H1 (cell line): Measurements from ENCODE around the gene TDRD3. TPM values are rescaled to one million over a fixed set of nuclear protein-coding genes. Genes with fewer than 3 reads are reported as not detected.

ENCODE experiments used
- CTCF ChIA-PET: fragments of 300-600 bp; sonication (Branson Sonifier 250); formaldehyde crosslinking; loops from one replicate; lab custom pipeline; 2021; ENCODE audit not compliant: partially characterized antibody; lab: Charles Lee
- POLR2A ChIA-PET: fragments of 300-600 bp; sonication (Branson Sonifier 250); formaldehyde crosslinking; loops from one replicate; lab custom pipeline; 2021; ENCODE audit warnings: inconsistent platforms; ENCODE audit not compliant: partially characterized antibody; lab: Charles Lee
- DNase-seq, 2 experiments: peaks; one replicate each; pipeline versions ENCODE4 v3.0.0 to v3.0.0-alpha.2; 2010 to 2022; ENCODE audit warnings: low spot score in 2 of 2, low read depth in 1 of 2, mixed read lengths in 1 of 2
- FAIRE-seq: peaks from 2 replicates; lab custom pipeline; 2011; peaks lifted over from hg19 to GRCh38; lab: Jason Lieb, UNC
- H2AFZ ChIP-seq: 2 replicates; pipeline ENCODE4 v1.8.1; 2012; ENCODE audit warnings: low read length, inconsistent platforms
- H2AK5ac ChIP-seq: 2 replicates; pipeline ENCODE4 v1.6.1; 2013; ENCODE audit warnings: low read depth, low read length
- H2BK120ac ChIP-seq: replicated peaks from 2 replicates; pipeline ENCODE3; 2013; ENCODE audit warnings: low read depth, low read length, inconsistent platforms
- H2BK12ac ChIP-seq: 2 replicates; pipeline ENCODE4 v1.6.1; 2013; ENCODE audit warnings: low read depth, low read length
- H2BK15ac ChIP-seq: 2 replicates; pipeline ENCODE4 v1.6.1; 2013; ENCODE audit warnings: low read length
- H2BK20ac ChIP-seq: 2 replicates; pipeline ENCODE4 v1.6.1; 2013; ENCODE audit warnings: low read length
- H2BK5ac ChIP-seq: 2 replicates; pipeline ENCODE4 v1.6.1; 2013; ENCODE audit warnings: low read depth, low read length
- H3K14ac ChIP-seq: 2 replicates; pipeline ENCODE4 v1.6.1; 2013; ENCODE audit warnings: inconsistent platforms; ENCODE audit not compliant: insufficient read length
- H3K18ac ChIP-seq: 2 replicates; pipeline ENCODE4 v1.6.1; 2013; ENCODE audit warnings: low read length; ENCODE audit errors: extremely low read depth
- H3K23ac ChIP-seq: 2 replicates; pipeline ENCODE4 v1.6.1; 2013; ENCODE audit warnings: inconsistent platforms; ENCODE audit not compliant: insufficient read length
- H3K23me2 ChIP-seq: 2 replicates; pipeline ENCODE4 v1.6.1; 2013; ENCODE audit warnings: low read depth, low read length
- H3K27ac ChIP-seq: 2 replicates; pipeline ENCODE4 v1.6.1; 2011; ENCODE audit warnings: low read depth, low read length, inconsistent platforms
- H3K27me3 ChIP-seq, 4 experiments: replicated peaks in 1 of 4; 1 replicate in 1 of 4; 2 replicates in 3 of 4; pipeline versions ENCODE4 v1.6.1 to v1.8.1; 2011 to 2013; ENCODE audit warnings: low read length in 3 of 4, mild to moderate bottlenecking in 3 of 4, inconsistent platforms in 2 of 4, mixed read lengths in 2 of 4, moderate library complexity in 1 of 4; ENCODE audit not compliant: control insufficient read depth in 3 of 4, insufficient read depth in 3 of 4; ENCODE audit errors: extremely low read depth in 1 of 4
- H3K36me3 ChIP-seq, 4 experiments: 2 replicates each; pipeline versions ENCODE4 v1.6.1 to v1.8.1; 2011 to 2013; ENCODE audit warnings: mild to moderate bottlenecking in 4 of 4, low read length in 3 of 4, moderate library complexity in 2 of 4, control low read depth in 1 of 4, inconsistent platforms in 1 of 4; ENCODE audit not compliant: insufficient read depth in 4 of 4, control insufficient read depth in 2 of 4
- H3K4ac ChIP-seq: replicated peaks from 2 replicates; pipeline ENCODE3; 2013; ENCODE audit warnings: low read length, low read depth, mixed read lengths, inconsistent platforms; ENCODE audit not compliant: insufficient read length
- H3K4me1 ChIP-seq, 4 experiments: replicated peaks in 1 of 4; 1 replicate in 1 of 4; 2 replicates in 3 of 4; pipeline versions ENCODE4 v1.6.1 to v1.8.1; 2011 to 2013; ENCODE audit warnings: low read length in 3 of 4, inconsistent platforms in 2 of 4, mixed read lengths in 1 of 4; ENCODE audit not compliant: insufficient read depth in 4 of 4, control insufficient read depth in 3 of 4
- H3K4me2 ChIP-seq, 2 experiments: 2 replicates each; pipeline versions ENCODE4 v1.6.1 to v1.8.1; 2011 to 2013; ENCODE audit warnings: low read depth in 2 of 2, low read length in 2 of 2, control low read depth in 1 of 2, inconsistent platforms in 1 of 2, mild to moderate bottlenecking in 1 of 2; ENCODE audit not compliant: insufficient read depth in 1 of 2
- H3K4me3 ChIP-seq, 4 experiments: fragments of 200-600, 300-600 bp in 1 of 4; sonication (generic), shearing (Covaris generic), sonication (Bioruptor Twin) in 1 of 4; 2 replicates each; pipeline versions ENCODE4 v1.5.1 to v1.8.1; 2011 to 2016; ENCODE audit warnings: low read length in 4 of 4, low read depth in 3 of 4, control low read depth in 2 of 4, inconsistent platforms in 2 of 4, mild to moderate bottlenecking in 2 of 4, mixed read lengths in 1 of 4, moderate library complexity in 1 of 4; ENCODE audit not compliant: insufficient read depth in 2 of 4; ENCODE audit errors: extremely low read depth in 1 of 4
- H3K56ac ChIP-seq: replicated peaks from 2 replicates; pipeline ENCODE3; 2013; ENCODE audit warnings: low read depth, mild to moderate bottlenecking, mixed read lengths, low read length, inconsistent platforms; ENCODE audit not compliant: insufficient read length
- H3K79me1 ChIP-seq: 2 replicates; pipeline ENCODE4 v1.6.1; 2013; ENCODE audit warnings: low read depth, low read length, control low read depth
- H3K79me2 ChIP-seq, 2 experiments: 2 replicates each; pipeline versions ENCODE4 v1.6.1 to v1.8.1; 2012 to 2013; ENCODE audit warnings: low read length in 2 of 2, mild to moderate bottlenecking in 2 of 2, inconsistent platforms in 1 of 2; ENCODE audit not compliant: insufficient read depth in 2 of 2, control insufficient read depth in 1 of 2
- H3K9ac ChIP-seq, 4 experiments: replicated peaks in 1 of 4; 1 replicate in 1 of 4; 2 replicates in 3 of 4; pipeline versions ENCODE4 v1.6.1 to v1.8.1; 2011 to 2013; ENCODE audit warnings: low read depth in 3 of 4, low read length in 3 of 4, control low read depth in 2 of 4, mild to moderate bottlenecking in 2 of 4, moderate library complexity in 2 of 4, inconsistent platforms in 1 of 4; ENCODE audit errors: extremely low read depth in 1 of 4
- H3K9me3 ChIP-seq, 2 experiments: 2 replicates each; pipeline versions ENCODE4 v1.6.1 to v1.8.1; 2012 to 2013; ENCODE audit warnings: mild to moderate bottlenecking in 2 of 2, moderate library complexity in 2 of 2, control low read depth in 1 of 2, inconsistent platforms in 1 of 2, low read depth in 1 of 2, low read length in 1 of 2, mixed read lengths in 1 of 2; ENCODE audit not compliant: insufficient read depth in 2 of 2
- H4K20me1 ChIP-seq, 2 experiments: replicated peaks in 1 of 2; 2 replicates each; pipeline versions ENCODE3 to v1.8.1; 2011 to 2013; ENCODE audit warnings: inconsistent platforms in 2 of 2, low read length in 2 of 2, mild to moderate bottlenecking in 1 of 2; ENCODE audit not compliant: insufficient read depth in 2 of 2, control insufficient read depth in 1 of 2
- H4K5ac ChIP-seq: 2 replicates; pipeline ENCODE4 v1.6.1; 2013; ENCODE audit warnings: low read length, low read depth, mixed read lengths, inconsistent platforms; ENCODE audit not compliant: insufficient read length
- H4K8ac ChIP-seq: 2 replicates; pipeline ENCODE4 v1.8.0; 2013; ENCODE audit warnings: mild to moderate bottlenecking, moderate library complexity, low read length, inconsistent platforms; ENCODE audit not compliant: insufficient read depth; ENCODE audit errors: extremely low read depth
- H4K91ac ChIP-seq: replicated peaks from 2 replicates; pipeline ENCODE3; 2013; ENCODE audit warnings: low read length, mixed read lengths, inconsistent platforms; ENCODE audit not compliant: insufficient read length
- EZH2 ChIP-seq: fragments of 200-600 bp; sonication (generic); IDR thresholded peaks from 2 replicates; pipeline ENCODE4 v1.7.1; 2012; ENCODE audit warnings: low read depth, mild to moderate bottlenecking, moderate library complexity, low read length, inconsistent platforms; ENCODE audit not compliant: severe bottlenecking
- FOSL1 ChIP-seq: IDR thresholded peaks from 2 replicates; pipeline ENCODE4 v1.6.1; 2011; ENCODE audit warnings: mild to moderate bottlenecking, low read depth, low read length, moderate library complexity; ENCODE audit not compliant: insufficient read depth
- GABPA ChIP-seq: IDR thresholded peaks from 2 replicates; pipeline ENCODE4 v1.6.1; 2011; ENCODE audit warnings: mild to moderate bottlenecking, low read length, moderate library complexity, borderline replicate concordance; ENCODE audit not compliant: insufficient read depth
- HDAC6 ChIP-seq: IDR thresholded peaks from one replicate; pipeline ENCODE4 v1.7.1; 2012; ENCODE audit warnings: low read depth, mild to moderate bottlenecking, inconsistent platforms, low read length, moderate library complexity
- RBBP5 ChIP-seq: IDR thresholded peaks from 2 replicates; pipeline ENCODE4 v1.7.1; 2012; ENCODE audit warnings: low read depth, mild to moderate bottlenecking, inconsistent platforms, low read length, moderate library complexity, borderline replicate concordance
- RFX5 ChIP-seq: IDR thresholded peaks from 2 replicates; pipeline ENCODE4 v1.6.1; 2011; ENCODE audit warnings: low read depth, low read length, improper control_type of control experiment, borderline replicate concordance
- RXRA ChIP-seq: IDR thresholded peaks from 2 replicates; pipeline ENCODE4 v1.6.1; 2011; ENCODE audit warnings: low read depth, mild to moderate bottlenecking, low read length, moderate library complexity; ENCODE audit not compliant: insufficient read depth
- SIRT6 ChIP-seq: IDR thresholded peaks from one replicate; pipeline ENCODE4 v1.7.1; 2012; ENCODE audit warnings: low read length, inconsistent platforms
- WGBS, 2 experiments: shearing (Covaris generic) in 1 of 2; methylation state at CpG; one replicate each; pipeline versions ENCODE4 v1.1.6 to v1.1.7; 2013 to 2015; ENCODE audit warnings: low lambda C conversion rate in 2 of 2, mixed read lengths in 2 of 2, inconsistent platforms in 1 of 2, low coverage in 1 of 2, missing lambda C conversion rate in 1 of 2; ENCODE audit not compliant: insufficient replicate concordance in 2 of 2, insufficient coverage in 1 of 2, insufficient read length in 1 of 2; ENCODE audit errors: extremely low coverage in 1 of 2, missing lambda C conversion rate in 1 of 2; 5-methylcytosine and 5-hydroxymethylcytosine counted together
- polyA plus RNA-seq, 7 experiments: library from polyadenylated mRNA; depleted of rRNA in 3 of 7; stranded (reverse) in 5 of 7; unstranded in 2 of 7; fragments of >200 nt in 5 of 7; fragments of 200-250 nt in 2 of 7; gene quantifications; 1 replicate in 5 of 7; 2 replicates in 1 of 7; 4 replicates in 1 of 7; pipeline versions ENCODE4 v1.2.1 to v1.2.3, GENCODE V29; 2011 to 2013; ENCODE audit warnings: missing spikeins in 2 of 7, mixed read lengths in 2 of 7
- total RNA-seq: library from RNA; stranded (reverse); fragmentation: NEBNext Ultra II Directional; extraction: Animal tissue kit (Norgen Biotek cat#: 25700); gene quantifications from 2 replicates; pipeline ENCODE4 v1.2.1, GENCODE V29; 2021
- TF ChIP-seq, protein P1 (sequence below): IDR thresholded peaks from 2 replicates; pipeline ENCODE4 v1.6.1; 2012; ENCODE audit warnings: inconsistent platforms

The TDRD3 gene
- total and polyA plus RNA-seq, 2 of the 8 experiments (the other 6 are each of a cell fraction or from before 2014, with no cell fraction given) = 2.5 to 14.7 TPM

DNA sequence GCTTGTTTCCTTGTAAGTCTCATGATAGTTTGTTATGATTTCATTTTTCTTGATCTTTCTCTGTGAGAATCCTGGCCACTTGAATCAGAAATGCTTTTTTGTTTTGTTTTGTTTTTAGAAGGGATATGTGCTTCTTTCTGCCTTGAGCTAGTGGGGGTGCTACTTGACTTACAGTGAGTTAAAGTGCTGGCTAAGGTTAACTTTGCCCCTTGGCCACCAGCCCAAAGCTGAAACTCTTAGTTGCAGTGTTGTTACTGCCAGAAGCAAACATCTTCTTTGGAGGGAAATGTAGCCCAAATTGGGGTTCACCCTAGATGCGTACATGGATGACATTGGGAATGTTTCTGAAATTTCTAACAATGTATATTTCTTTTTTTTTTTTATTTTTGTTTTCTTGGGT lies 57.4 kb downstream of the TDRD3 start:
- Histone ChIP-seq H2AFZ (no peak overlapping the region), H2BK20ac (no peak overlapping the region), H3K27ac (no peak overlapping the region), H4K5ac (no peak overlapping the region), H4K20me1 (no peaks in the 10 kb centered on the region), H3K36me3 (no peaks in the 10 kb centered on the region)
- no peak for DNase-seq
- POLR2A ChIA-PET = no interaction called here
- CTCF ChIA-PET = interaction anchor here (0.6 to 2.1 kb wide), 8 partner anchors 13 to 192 kb away, joined by 3 to 13 read pairs (median 3); no protein-coding TSS in a partner anchor
- TF ChIP-seq HDAC6 (no peak), SIRT6 (no peak), FOSL1 (no peak), RBBP5 (no peak), RFX5 (no peak), EZH2 (no peak), GABPA (no peak), RXRA (no peak)
- TF ChIP-seq, protein P1, sequence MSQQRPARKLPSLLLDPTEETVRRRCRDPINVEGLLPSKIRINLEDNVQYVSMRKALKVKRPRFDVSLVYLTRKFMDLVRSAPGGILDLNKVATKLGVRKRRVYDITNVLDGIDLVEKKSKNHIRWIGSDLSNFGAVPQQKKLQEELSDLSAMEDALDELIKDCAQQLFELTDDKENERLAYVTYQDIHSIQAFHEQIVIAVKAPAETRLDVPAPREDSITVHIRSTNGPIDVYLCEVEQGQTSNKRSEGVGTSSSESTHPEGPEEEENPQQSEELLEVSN = no peak
- TF ChIP-seq, all 59 proteins: peak for 0
- H3K18ac ChIP-seq = no peak overlapping the region
- no peaks in the 10 kb centered on the region for H3K79me1 ChIP-seq
- no peak overlapping the region for H3K9ac ChIP-seq
- H3K23ac ChIP-seq = no peak overlapping the region
- no peak overlapping the region for H2AK5ac ChIP-seq
- 95% methylated on average over 1 of the region's 1 CpG; no CpG with 5 or more reads in 1 of the 2 experiments for WGBS, 2 experiments
- H3K4me2 ChIP-seq = no peak overlapping the region
- peaks cover 0 to 3% (median 0%) of the 10 kb centered on the region in 4 experiments; a peak in 1 of 7 replicates for H3K4me1 ChIP-seq
- H3K14ac ChIP-seq = no peak overlapping the region
- H2BK15ac ChIP-seq = no peak overlapping the region
- H2BK5ac ChIP-seq = no peak overlapping the region
- no peak for FAIRE-seq
- H3K27me3 ChIP-seq = no peaks in the 10 kb centered on the region
- H3K79me2 ChIP-seq = no peaks in the 10 kb centered on the region
- no peaks in the 10 kb centered on the region for H3K23me2 ChIP-seq
- H2BK120ac ChIP-seq = no peak overlapping the region
- no peak overlapping the region for H3K56ac ChIP-seq
- no peaks in the 10 kb centered on the region for H3K9me3 ChIP-seq
- no peak overlapping the region for H4K91ac ChIP-seq
- no peak overlapping the region for H2BK12ac ChIP-seq
- H4K8ac ChIP-seq = no peak overlapping the region
- no peak overlapping the region for H3K4ac ChIP-seq
- H3K4me3 ChIP-seq = no peak overlapping the region
